H9 (cell line): ENCODE data around the gene STRADA. TPM values are rescaled to one million over a fixed set of nuclear protein-coding genes. Genes with fewer than 3 reads are reported as not detected.
A peak's percentile ranks its signal among the peaks of the same experiment; 100 is the strongest.

Experiments used
- DNase-seq: peaks from one replicate; pipeline ENCODE4 v3.0.0-alpha.2; 2017
- H2AFZ ChIP-seq: one replicate; pipeline ENCODE4 v1.6.1; 2013; ENCODE audit warnings: mild to moderate bottlenecking, low read length, control low read depth, moderate library complexity
- H2AK5ac ChIP-seq: 2 replicates; pipeline ENCODE4 v1.6.1; 2013; ENCODE audit warnings: low read length, control low read depth, mixed read lengths; ENCODE audit not compliant: insufficient read length
- H2BK120ac ChIP-seq: one replicate; pipeline ENCODE4 v1.6.1; 2013; ENCODE audit warnings: low read depth, mild to moderate bottlenecking, low read length, control low read depth, inconsistent platforms; ENCODE audit not compliant: poor library complexity, severe bottlenecking
- H2BK12ac ChIP-seq: 2 replicates; pipeline ENCODE4 v1.6.1; 2013; ENCODE audit warnings: low read length, control low read depth, mixed read lengths, low read depth; ENCODE audit not compliant: insufficient read length
- H2BK15ac ChIP-seq: 2 replicates; pipeline ENCODE4 v1.6.1; 2013; ENCODE audit warnings: low read depth, low read length, control low read depth
- H2BK20ac ChIP-seq: one replicate; pipeline ENCODE4 v1.6.1; 2013; ENCODE audit warnings: low read depth, mild to moderate bottlenecking, low read length, control low read depth, inconsistent platforms; ENCODE audit not compliant: poor library complexity, severe bottlenecking
- H2BK5ac ChIP-seq: 2 replicates; pipeline ENCODE4 v1.6.1; 2013; ENCODE audit warnings: low read length, control low read depth, mixed read lengths; ENCODE audit not compliant: insufficient read length
- H3K14ac ChIP-seq: 2 replicates; pipeline ENCODE4 v1.6.1; 2013; ENCODE audit warnings: low read length, control low read depth; ENCODE audit not compliant: insufficient read depth
- H3K18ac ChIP-seq: 2 replicates; pipeline ENCODE4 v1.6.1; 2013; ENCODE audit warnings: low read depth, mild to moderate bottlenecking, mixed read lengths, low read length, control low read depth; ENCODE audit not compliant: insufficient read length
- H3K23ac ChIP-seq: 2 replicates; pipeline ENCODE4 v1.6.1; 2013; ENCODE audit warnings: low read length, control low read depth, mixed read lengths, low read depth; ENCODE audit not compliant: insufficient read length
- H3K23me2 ChIP-seq: 2 replicates; pipeline ENCODE4 v1.6.1; 2013; ENCODE audit warnings: low read depth, mild to moderate bottlenecking, mixed read lengths, low read length, control low read depth; ENCODE audit not compliant: insufficient read length, poor library complexity, severe bottlenecking
- H3K27ac ChIP-seq: 2 replicates; pipeline ENCODE4 v1.5.1; 2013; ENCODE audit warnings: low read length, control low read depth, mixed read lengths, low read depth; ENCODE audit not compliant: insufficient read length
- H3K27me3 ChIP-seq: 2 replicates; pipeline ENCODE4 v1.6.1; 2013; ENCODE audit warnings: low read length, control low read depth, inconsistent platforms; ENCODE audit not compliant: insufficient read depth
- H3K4ac ChIP-seq: 2 replicates; pipeline ENCODE4 v1.6.1; 2013; ENCODE audit warnings: low read depth, mild to moderate bottlenecking, control low read depth, inconsistent platforms, low read length, moderate library complexity
- H3K4me1 ChIP-seq: 2 replicates; pipeline ENCODE4 v1.6.1; 2013; ENCODE audit warnings: low read length, control low read depth, inconsistent platforms; ENCODE audit not compliant: insufficient read depth
- H3K4me2 ChIP-seq: 2 replicates; pipeline ENCODE4 v1.6.1; 2013; ENCODE audit warnings: low read length, control low read depth, mixed read lengths; ENCODE audit not compliant: insufficient read length, insufficient read depth
- H3K56ac ChIP-seq: 2 replicates; pipeline ENCODE4 v1.6.1; 2013; ENCODE audit warnings: low read depth, mild to moderate bottlenecking, mixed read lengths, low read length, control low read depth; ENCODE audit not compliant: insufficient read length
- H3K79me1 ChIP-seq: 2 replicates; pipeline ENCODE4 v1.6.1; 2013; ENCODE audit warnings: low read depth, mild to moderate bottlenecking, moderate library complexity, low read length, control low read depth, inconsistent platforms; ENCODE audit not compliant: insufficient read depth, poor library complexity, severe bottlenecking
- H3K79me2 ChIP-seq: 2 replicates; pipeline ENCODE4 v1.6.1; 2013; ENCODE audit warnings: low read length, control low read depth, inconsistent platforms; ENCODE audit not compliant: insufficient read depth
- H3K9ac ChIP-seq: 2 replicates; pipeline ENCODE4 v1.6.1; 2013; ENCODE audit warnings: low read length, control low read depth, mixed read lengths; ENCODE audit not compliant: insufficient read length; ENCODE audit errors: extremely low read depth
- H3K9me3 ChIP-seq: one replicate; pipeline ENCODE4 v1.6.1; 2013; ENCODE audit warnings: low read depth, low read length, inconsistent platforms; ENCODE audit not compliant: control insufficient read depth
- H3T11ph ChIP-seq: one replicate; pipeline ENCODE4 v1.6.1; 2013; ENCODE audit warnings: mild to moderate bottlenecking, low read length, control low read depth, inconsistent platforms
- H4K20me1 ChIP-seq: one replicate; pipeline ENCODE4 v1.6.1; 2013; ENCODE audit not compliant: control insufficient read depth, insufficient read length, insufficient read depth
- H4K5ac ChIP-seq: 2 replicates; pipeline ENCODE4 v1.6.1; 2013; ENCODE audit warnings: low read depth, mild to moderate bottlenecking, mixed read lengths, low read length, control low read depth; ENCODE audit not compliant: insufficient read length
- H4K8ac ChIP-seq: replicated peaks from 2 replicates; pipeline ENCODE4 v1.6.1; 2013; ENCODE audit warnings: low read length, control low read depth, mixed read lengths, low read depth; ENCODE audit not compliant: insufficient read length
- H4K91ac ChIP-seq: 2 replicates; pipeline ENCODE4 v1.6.1; 2013; ENCODE audit warnings: low read depth, mild to moderate bottlenecking, moderate library complexity, mixed read lengths, low read length, control low read depth; ENCODE audit not compliant: insufficient read length
- H3K27ac Mint-ChIP-seq, 3 experiments: 2 replicates in 2 of 3; 3 replicates in 1 of 3; pipeline ENCODE4 v1.8.0; 2020 to 2021; ENCODE audit warnings: mixed read lengths in 3 of 3, mild to moderate bottlenecking in 1 of 3, moderate library complexity in 1 of 3
- H3K27me3 Mint-ChIP-seq: 2 replicates; pipeline ENCODE4 v1.8.0; 2021; ENCODE audit warnings: low read depth, mild to moderate bottlenecking, moderate library complexity, mixed read lengths
- H3K36me3 Mint-ChIP-seq, 3 experiments: 2 replicates in 2 of 3; 3 replicates in 1 of 3; pipeline ENCODE4 v1.8.0; 2020 to 2021; ENCODE audit warnings: low read depth in 3 of 3, mixed read lengths in 3 of 3; ENCODE audit not compliant: insufficient read depth in 1 of 3
- H3K4me1 Mint-ChIP-seq, 2 experiments: 2 replicates each; pipeline ENCODE4 v1.8.0; 2020; ENCODE audit warnings: mixed read lengths in 2 of 2
- H3K4me3 Mint-ChIP-seq, 2 experiments: 2 replicates in 1 of 2; 3 replicates in 1 of 2; pipeline ENCODE4 v1.8.0; 2020 to 2021; ENCODE audit warnings: mild to moderate bottlenecking in 2 of 2, mixed read lengths in 2 of 2, moderate library complexity in 1 of 2
- H3K9me3 Mint-ChIP-seq, 2 experiments: 2 replicates in 1 of 2; 3 replicates in 1 of 2; pipeline ENCODE4 v1.8.0; 2020; ENCODE audit warnings: mild to moderate bottlenecking in 2 of 2, mixed read lengths in 2 of 2, moderate library complexity in 1 of 2
- CTCF ChIP-seq: fragments of 200-600 bp; sonication (generic); conservative IDR thresholded peaks from 3 replicates; pipeline ENCODE4 v1.8.0; 2021; ENCODE audit warnings: antibody characterized with exemption, mild to moderate bottlenecking
- WGBS: extraction: QIAGEN DNeasy Blood & Tissue Kit; methylation state at CpG from one replicate; pipeline ENCODE4 v1.1.7; 2013; ENCODE audit warnings: missing lambda C conversion rate, low lambda C conversion rate, mixed read lengths; ENCODE audit not compliant: insufficient read length; ENCODE audit errors: extremely low coverage; 5-methylcytosine and 5-hydroxymethylcytosine counted together
- total RNA-seq: library from RNA; stranded (reverse); gene quantifications from 2 replicates; pipeline ENCODE4 v1.2.1, GENCODE V29; 2021

STRADA gene
- total RNA-seq, 1 experiment from 2014 or later, result 35.0 TPM

DNA sequence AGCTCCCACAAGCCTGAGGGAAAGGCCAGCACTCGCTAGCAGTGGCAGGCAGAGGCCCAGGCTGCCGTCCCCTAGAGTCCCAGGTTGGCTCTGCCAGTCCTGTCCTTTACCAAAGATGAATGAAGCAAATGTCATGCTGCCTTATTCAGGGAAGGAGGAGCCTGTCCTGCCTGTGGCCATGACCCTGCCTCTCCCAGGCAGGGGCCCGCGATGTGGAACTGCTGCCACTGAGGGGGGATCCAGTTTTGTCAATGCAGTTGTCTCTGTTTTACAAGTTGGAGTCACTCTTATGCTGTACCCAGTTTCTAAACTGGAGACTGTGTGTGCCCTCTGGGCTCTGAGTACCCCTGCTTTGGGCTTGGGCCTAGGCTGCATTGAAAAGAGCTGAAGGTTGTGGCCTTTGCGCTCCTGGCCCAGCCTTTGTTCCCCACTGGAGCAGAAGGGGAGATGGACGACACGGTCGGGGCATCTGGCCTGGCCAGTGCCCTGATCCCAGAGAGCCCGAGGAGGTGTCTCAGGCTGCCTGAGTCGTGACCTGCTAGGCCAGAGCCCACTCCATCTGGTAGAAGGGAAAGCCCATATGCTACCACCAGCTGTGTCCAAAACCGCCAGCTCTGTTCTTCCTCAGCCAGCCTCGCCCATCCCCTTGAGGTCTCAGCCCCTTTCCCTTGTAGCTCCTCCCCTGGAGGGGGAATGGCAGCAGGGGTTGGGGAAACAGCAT is 47.2 kb downstream of the STRADA start:
- no peak overlapping the region for H3K56ac ChIP-seq
- Mint-ChIP-seq H3K36me3 (peaks cover 5 to 49% (median 30%) of the 10 kb centered on the region in 3 experiments), H3K27me3 (no peaks in the 10 kb centered on the region), H3K4me1 (peaks cover 20 to 34% of the 10 kb centered on the region in 2 experiments), H3K9me3 (no peaks in the 10 kb centered on the region), H3K4me3 (no peak overlapping the region), H3K27ac (0 out of 7 replicates have a peak overlapping the region, but pooled peaks of 1 of the 3 experiments have one; percentile 58)
- H3K27ac ChIP-seq, result no peak overlapping the region
- no peak overlapping the region for H2BK12ac ChIP-seq
- H2AFZ ChIP-seq, result no peak overlapping the region
- no peaks in the 10 kb centered on the region for H3K79me1 ChIP-seq
- no peaks in the 10 kb centered on the region for H3K79me2 ChIP-seq
- no peak overlapping the region for H4K91ac ChIP-seq
- no peak overlapping the region for H3K18ac ChIP-seq
- no peak overlapping the region for H4K5ac ChIP-seq
- TF ChIP-seq CTCF, result no peak
- no peak overlapping the region for H3K4me2 ChIP-seq
- no peak overlapping the region for H3K4ac ChIP-seq
- H3K14ac ChIP-seq, result no peak overlapping the region
- no peak overlapping the region for H2BK15ac ChIP-seq
- no peak overlapping the region for H3T11ph ChIP-seq
- H2AK5ac ChIP-seq, result no peak overlapping the region
- no peaks in the 10 kb centered on the region for H3K9me3 ChIP-seq
- H4K20me1 ChIP-seq, result no peaks in the 10 kb centered on the region
- no CpG with 5 or more reads among the region's 12 CpGs for WGBS
- H2BK20ac ChIP-seq, result no peak overlapping the region
- peaks cover 12% of the 10 kb centered on the region for H3K23me2 ChIP-seq
- H4K8ac ChIP-seq, result no peak overlapping the region
- peak; percentile 71 for DNase-seq
- no peak overlapping the region for H3K23ac ChIP-seq
- no peaks in the 10 kb centered on the region for H3K27me3 ChIP-seq
- H3K9ac ChIP-seq, result no peak overlapping the region
- H3K4me1 ChIP-seq, result no peaks in the 10 kb centered on the region; the same call in 1 of the 2 replicates
- no peak overlapping the region for H2BK5ac ChIP-seq
- no peak overlapping the region for H2BK120ac ChIP-seq
